GM19025 (cell line): ENCODE data around the gene TRIM32.
A peak's percentile ranks its signal among the peaks of the same experiment; 100 is the strongest.
"Not testable (repeated sequence)": the region's sequence is repeated elsewhere in the genome, so short reads cannot be mapped to it uniquely, and the experiment has no call there.

ENCODE experiments used
- ATAC-seq: cut with Tn5 transposase; IDR thresholded peaks from one replicate; pipeline ENCODE4 v1.9.1; 2021; ENCODE audit warnings: mild to moderate bottlenecking, low read depth, moderate library complexity; ENCODE audit not compliant: unreplicated experiment

Gene TRIM32

DNA sequence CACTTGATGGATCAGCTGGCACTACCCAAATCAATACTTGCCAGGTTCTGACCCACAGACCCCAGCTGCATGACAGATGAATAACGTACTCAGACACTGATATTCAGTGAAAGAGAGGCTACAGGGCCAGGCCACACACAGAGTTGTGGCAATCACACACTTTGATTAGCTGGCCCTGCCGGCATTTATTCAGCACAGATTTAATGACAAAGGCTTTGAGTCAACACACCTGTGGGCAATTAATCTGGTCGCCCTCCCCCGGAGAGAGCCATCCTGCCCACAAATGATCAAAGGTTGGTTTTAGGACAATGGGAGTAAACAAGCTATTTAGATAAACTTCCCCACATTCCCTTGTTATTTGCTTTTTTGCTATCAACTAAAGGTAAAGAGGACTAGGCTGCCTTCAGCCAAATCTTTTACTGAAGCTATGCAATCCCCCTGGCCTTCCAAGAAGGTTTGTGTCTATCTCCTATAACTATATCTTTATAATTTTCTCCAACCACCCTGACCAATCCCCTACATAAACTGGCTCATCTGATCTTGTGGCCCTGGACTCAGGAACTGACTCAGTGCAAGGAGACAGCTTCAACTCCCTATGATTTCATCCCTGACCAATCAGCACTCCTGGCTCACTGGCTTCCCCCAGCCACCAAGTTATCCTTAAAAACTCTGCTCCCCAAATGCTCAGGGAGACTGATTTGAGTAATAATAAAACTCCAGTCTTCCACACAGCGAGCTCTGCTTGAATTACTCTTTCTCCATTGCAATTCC is 12.7 kb upstream of the TRIM32 start:
- ATAC-seq = no peak

DNA sequence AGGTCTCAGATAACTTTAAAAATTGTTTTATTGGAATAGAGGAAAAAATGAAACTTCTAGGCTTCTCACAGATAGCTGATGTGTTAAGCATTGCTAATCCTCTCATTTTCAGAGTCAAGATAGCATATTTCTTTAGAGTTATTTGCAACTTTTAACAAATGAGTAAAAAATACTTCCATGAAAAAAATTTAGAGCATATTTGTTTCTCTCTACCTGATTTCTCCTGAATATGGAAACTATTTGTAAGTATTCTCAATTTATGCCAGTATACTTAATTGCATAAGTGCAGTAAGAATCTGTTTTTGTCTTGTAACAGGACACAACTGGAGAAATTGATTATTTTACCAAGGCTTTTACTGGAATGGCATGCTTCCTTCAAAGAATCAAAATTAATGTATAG is 3.6 kb upstream of the TRIM32 start:
- ATAC-seq = no peak

DNA sequence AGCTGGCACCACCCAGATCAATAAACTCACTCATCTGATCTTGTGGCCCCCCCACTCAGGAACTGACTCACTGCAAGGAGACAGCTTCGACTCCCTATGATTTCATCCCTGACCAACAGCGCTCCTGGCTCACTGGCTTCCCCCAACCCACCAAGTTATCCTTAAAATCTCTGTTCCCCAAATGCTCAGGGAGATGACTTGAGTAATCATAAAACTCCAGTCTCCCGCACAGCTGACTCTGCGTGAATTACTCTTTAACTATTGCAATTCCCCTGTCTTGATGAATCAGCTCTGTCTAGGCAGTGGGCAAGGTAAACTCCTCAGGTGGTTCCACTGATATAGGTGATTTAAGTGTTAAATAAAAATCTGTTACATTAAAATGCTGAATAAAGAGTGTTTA is 1.9 kb upstream of the TRIM32 start:
- ATAC-seq = no peak

DNA sequence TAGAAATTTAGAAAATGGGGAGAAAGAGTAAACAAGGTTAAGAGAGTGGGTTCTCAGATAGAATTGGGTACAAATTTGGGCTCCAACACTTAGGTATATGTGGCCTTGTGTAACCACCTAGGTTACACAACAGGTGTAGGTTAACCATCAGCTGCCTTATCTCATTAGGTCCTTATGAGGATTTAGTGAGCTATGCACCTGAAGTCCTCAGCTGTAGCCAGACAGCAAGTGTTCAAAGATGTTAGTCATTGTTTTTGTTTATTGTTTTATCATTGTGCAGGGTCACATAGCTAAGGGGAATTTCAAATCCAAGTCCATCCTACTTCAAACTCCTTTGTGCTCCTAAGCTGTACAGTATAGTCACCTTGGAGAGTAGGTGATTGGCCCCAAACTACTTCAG is 970 bp upstream of the TRIM32 start:
- no peak for ATAC-seq

DNA sequence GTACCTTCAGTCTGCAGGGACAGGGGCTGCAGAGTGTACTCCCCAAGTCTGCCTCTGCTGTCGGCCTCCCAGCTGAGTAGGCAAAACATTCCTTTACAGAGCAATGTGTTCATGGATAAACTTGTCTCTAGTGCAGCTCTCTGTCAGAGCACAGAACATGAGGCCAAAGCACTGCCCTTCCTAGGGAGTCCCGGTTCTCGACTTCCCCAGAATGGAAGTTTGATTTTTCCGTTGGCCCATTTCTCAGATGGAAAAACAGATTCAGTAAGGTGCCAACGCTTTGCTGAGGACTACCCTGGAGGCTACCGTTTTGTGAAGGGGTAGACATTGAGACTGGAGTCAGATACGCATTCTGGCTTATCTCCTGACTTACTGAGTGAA is 422 bp upstream of the TRIM32 start:
- peak; percentile 37 for ATAC-seq

DNA sequence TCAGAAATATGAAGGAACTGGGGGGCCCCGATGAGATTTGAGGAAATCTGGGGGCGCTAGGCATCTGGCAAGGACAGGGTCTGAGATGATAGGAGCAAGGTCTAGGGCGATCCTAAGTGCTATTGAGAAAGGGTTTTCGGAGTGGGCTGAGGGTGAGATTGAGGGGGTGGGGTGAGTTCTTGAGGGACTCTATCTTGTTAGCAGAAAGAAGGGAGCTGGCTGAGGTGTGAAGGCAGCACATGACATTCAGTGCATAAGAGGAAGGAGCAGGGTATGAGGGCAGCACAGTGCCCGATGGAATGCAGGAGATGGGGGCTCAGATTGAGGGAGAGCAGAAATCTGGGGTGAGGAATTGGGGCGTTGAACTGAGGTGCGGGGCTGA is 640 bp downstream of the TRIM32 start:
- no peak for ATAC-seq

DNA sequence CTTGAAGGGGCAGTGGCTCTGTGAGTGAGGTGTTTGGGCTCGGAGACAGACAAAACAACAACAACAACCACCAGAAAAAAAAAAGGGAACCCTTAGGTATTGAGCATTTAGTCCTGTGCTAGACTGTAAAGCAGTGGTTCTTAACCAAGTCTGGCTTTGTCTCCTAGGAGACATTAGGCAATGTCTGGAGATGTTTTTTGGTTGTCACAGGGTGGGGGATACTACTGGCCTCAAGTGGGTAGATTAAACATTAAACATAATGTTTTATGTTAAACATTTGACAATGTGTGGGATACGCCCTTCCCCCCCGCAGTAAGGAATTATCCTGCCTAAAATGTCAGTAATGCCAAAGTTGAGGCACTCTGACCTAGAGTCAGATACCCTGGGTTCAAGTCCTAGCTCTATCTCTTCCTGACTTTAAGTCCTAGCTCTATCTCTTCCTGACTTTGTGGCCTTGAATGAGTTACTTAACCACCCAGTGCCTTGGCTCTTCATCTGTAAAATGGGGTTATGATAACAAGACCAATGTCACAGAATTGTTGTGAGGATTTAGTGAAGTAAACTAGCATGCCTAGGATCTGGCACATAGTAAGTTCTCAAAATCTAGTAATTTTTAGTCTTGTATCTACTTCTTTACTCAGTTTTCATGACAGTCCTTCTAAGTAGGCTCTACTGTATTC is 1.8 kb downstream of the TRIM32 start:
- no peak for ATAC-seq

DNA sequence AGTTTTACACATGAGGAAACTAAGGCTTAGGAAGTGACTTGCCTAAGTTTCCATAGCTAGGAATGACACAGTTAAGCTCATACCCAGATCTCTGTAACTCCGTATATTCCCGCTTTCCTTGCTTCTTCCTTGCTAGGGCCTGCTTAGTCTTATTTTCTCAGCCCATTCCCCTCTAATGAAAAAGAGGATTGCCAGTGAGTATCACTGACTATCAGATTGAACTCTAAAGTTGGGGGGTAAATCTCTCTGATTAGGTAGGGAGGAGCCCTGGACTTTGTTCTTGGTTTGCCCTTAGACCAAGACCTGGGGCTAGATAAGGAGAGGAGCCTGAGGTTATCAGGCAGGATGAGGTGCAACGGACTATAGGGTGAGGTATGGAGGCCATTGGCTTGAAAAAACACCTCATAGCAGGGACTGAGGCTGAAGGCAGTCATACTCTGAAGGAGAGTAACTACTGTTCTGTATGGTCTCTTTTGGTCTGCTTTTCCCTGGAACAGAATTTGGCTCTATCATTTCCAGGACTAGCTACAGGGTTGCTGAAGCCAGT is 2.5 kb downstream of the TRIM32 start:
- ATAC-seq = no peak

DNA sequence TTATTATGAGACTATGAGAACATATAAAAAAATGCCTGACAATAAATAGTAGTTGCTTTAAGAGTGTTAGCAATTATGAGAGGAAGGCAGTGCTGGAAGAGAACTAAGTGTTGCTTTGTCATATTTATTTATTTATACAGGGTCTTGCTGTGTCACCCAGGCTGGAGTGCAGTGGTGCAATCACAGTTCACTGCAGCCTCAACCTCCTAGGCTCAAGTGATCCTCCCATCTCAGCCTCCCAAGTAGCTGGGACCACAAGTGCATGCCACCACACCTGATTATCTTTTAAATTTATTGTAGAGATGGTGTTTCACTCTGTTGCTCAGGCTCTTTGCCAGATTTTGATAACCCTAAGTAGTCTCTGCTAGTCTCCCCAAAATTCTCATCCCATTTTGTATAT is 3.7 kb downstream of the TRIM32 start:
- ATAC-seq = not testable (repeated sequence)

DNA sequence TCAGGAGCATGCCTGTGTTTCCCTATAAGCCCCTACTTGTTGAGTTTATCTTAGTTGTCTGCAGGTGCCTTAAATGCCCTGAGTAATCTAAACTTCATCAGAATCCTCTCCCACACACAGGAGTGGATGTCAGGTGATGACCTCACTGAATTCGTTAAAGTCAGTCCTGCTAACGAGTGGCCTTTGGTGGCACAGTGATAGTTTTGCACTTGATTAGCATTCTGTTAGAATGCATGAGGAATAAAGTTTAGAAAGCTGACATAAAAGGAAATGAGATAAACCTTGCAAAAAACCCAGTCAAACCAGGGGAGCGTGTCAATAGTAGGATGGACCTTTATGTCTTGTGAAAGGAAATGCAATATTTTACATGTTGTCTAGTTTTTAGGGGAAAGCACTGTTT is 4.5 kb downstream of the TRIM32 start:
- ATAC-seq = no peak

DNA sequence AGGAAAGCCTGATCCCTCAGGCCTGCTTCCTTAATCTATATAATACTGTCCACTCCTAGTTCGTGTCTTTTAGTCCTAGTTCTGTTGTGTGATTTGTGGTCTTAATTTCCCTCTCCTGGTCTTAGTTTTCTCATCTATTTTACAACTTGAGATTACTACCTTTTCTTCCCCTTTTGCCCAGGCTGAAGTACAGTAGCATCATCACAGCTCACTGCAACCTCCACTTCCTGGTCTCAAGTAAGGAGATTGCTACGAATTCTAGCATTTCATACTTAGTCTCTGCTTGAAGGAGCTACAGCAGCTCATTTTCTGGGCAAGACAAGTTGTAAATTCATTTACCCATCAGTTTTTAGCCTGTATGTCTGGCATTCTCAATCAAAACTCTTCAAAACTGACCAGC is 5.5 kb downstream of the TRIM32 start:
- ATAC-seq = no peak

DNA sequence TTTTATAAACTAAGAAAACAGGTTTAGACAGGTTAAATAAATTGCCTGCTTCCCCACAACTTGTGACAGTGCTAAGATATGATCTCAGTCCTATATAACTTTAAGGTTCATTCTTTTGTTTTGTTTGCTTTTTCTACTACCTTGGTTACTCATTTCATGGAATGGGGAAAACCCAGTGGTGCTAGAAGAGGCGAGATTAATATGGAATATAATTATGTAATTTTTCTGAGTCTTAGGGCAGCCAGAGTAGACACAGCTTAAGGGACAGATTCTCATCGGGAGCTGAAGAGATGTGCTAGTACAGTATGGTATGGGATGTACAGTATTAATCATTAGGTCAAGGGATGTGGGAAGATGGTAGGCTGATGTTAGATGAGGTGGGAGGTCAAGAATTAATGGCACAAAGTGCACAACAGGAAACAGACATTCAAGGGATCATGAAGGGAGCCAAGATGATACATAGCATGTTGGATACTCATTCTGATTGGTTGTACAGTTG is 6.2 kb downstream of the TRIM32 start:
- ATAC-seq = no peak

DNA sequence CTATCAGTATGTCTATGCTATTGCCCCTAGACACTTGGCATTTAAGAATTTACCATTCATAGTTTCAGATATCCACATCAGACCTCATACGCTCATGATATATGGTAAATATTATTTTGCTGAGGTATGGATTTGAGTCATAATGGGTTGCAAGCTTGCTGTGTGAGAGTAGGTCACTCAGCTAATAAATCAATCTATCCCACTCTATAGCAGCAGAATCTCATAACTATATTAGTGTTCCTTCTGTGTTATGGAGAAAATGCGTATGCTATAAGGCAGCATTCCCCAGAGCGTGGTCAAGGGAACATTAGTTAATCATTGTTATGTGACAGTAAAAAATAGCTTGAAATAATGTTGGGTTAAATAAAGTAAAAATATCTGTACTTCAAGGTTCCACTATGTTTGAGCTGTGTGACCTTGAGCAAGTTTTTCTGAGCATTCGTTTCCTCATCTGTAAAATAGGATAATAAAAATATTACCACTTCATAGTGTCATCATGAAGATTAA is 7.7 kb downstream of the TRIM32 start:
- no peak for ATAC-seq

DNA sequence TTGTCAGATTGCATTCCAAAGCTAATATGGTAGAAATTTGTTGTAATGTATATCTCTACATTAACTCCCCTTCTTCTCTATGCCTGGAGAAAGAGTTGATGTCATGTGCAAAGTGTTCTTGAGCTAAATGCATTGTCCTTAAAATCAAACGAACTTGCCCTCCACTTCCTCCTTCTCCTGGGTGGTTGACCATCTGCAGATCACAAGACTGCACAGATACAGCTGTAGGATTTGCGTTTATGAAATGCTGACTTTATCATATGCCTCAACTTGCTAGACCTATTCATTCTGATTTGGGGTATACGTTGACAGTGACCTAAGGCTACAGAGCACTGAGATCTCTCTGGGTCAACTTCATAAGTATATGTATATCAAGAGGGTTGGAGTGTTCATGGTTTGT is 8.3 kb downstream of the TRIM32 start:
- no peak for ATAC-seq

DNA sequence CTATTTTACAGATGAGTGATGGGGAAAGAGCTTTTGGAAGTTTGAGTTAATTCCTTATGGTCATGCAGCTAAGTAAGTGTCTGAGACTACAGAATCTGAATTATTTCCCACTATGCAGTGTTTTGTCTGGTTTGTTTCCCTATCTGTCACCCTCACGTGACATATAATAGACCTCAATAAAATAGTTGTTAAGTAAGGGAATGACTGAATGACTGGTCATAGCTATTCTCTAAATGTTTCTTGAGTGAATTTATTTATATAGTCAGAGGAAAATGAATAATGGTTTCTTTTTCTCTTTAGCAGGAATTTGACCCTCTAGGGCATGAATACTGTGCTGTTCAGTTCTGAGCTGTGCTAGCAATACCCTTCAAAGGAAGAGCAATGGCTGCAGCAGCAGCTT is 10.3 kb downstream of the TRIM32 start:
- ATAC-seq = no peak

DNA sequence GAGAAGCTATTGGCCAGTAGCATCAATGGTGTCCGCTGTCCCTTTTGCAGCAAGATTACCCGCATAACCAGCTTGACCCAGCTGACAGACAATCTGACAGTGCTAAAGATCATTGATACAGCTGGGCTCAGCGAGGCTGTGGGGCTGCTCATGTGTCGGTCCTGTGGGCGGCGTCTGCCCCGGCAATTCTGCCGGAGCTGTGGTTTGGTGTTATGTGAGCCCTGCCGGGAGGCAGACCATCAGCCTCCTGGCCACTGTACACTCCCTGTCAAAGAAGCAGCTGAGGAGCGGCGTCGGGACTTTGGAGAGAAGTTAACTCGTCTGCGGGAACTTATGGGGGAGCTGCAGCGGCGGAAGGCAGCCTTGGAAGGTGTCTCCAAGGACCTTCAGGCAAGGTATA is 10.8 kb downstream of the TRIM32 start:
- ATAC-seq = no peak

DNA sequence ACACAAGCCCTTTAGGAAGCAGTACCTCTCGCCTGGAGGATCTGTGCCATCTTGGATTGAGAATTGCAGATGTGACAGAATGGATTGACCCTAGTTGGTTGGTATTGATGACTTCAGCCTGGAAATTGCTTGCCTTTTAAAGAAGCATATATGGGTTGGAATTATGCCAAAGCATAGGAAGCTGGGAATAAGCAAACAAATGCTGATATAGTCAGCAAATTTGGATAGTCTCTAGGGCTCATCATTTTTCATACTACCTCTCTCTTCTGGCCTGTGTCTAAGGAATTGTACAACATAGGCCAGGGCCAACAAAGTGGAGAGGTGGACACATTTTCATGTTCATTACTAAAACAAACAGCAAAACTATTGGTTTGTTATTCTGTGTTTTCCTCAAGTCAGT is 13.2 kb downstream of the TRIM32 start:
- no peak for ATAC-seq

DNA sequence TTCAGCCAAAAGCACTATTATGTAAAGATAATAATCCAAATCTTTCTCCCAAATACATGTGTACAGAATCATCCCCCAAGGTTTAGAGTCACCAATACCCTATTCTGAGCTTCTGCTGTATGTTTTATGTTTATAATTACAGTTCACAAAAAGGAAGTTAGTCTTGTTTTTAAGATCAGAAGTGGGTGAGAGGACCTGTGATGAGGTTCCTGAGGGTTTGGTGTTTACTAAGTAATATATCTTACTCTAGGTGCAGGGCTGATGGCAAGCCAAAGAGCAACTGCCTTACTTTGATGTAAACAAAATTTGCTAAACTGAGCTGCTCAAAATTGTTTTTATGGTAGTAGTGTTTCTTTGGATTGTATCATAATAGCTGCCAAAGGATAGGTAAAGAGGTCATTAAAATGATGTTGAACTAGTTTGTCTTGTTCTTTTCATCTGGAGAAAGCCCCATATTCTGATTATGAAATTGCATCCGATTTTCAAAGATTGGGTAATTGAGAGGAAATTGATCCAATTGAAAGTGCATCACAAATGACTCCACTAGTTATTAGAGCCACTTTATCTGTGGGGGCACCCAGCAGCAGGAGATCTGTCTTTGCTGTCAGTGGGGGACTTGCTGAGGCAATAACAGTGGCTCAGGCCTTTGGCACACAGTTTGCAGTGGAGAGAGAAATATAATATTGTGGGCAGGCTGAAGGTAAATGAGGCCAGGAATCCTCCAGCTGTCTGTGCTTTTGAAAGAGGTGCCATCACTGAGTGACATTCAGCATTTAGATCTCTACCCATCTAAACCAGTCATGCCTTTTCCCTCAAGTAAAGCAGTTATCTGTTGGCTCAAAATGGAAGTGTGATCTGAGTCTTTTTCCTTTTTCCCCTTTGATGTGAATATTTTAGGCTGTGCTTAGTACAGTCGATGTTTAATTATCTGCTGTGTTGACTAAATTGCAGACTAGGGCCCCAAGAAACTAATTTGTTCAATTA is 14.1 kb downstream of the TRIM32 start:
- no peak for ATAC-seq

DNA sequence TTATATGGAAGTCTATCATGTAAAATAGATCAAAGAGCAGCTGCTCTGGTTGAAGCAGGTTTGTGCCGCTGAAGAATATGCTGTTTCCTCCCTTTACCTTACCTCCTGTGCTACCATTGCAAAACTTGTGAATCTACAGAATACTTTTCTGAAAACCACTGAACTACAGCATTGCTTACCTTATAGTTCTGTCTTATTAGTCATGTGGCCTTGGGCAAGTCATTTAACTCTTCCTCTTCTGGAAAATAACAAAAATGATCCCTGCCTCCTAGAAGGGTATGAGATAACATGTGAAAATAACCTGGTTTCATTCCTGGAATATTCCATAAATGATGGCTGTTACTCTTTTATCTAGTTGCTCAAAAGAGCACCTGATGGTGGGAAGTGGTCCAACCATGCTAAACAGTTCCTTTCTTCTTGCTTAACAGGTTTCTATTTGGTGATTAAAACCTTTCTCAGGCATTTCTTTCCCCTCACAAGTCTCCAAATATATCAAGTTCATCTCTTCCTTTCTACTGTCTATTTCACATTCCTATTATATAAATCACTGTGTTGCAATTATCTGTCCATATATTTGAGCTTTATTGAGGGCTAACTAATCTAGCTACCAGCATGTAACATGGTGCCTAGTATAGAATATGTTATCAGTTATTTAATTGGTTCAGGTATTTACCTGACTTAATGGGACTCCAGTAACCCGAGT is 15.0 kb downstream of the TRIM32 start:
- no peak for ATAC-seq

DNA sequence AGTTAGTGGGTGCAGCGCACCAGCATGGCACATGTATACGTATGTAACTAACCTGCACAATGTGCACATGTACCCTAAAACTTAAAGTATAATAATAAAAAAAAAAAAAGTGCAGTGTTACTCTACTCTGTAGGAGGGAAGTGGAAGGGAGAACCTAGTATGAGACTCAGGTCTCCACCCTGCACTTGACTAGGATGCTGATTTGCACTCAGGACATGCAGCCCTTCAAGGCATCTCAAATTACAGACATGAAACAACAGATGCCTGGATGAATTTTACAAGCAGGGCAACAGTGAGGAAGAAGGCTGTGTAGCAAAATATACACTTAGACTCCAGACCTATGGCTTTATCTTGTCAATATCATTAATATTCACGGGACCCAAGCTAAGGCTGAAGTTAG is 16.5 kb downstream of the TRIM32 start:
- no peak for ATAC-seq
